ENCODE results near the gene ZP2. TPM values are rescaled to one million over a fixed set of nuclear protein-coding genes. Genes with fewer than 3 reads are reported as not detected.

ZP2 gene
- total and polyA plus RNA-seq, 2 of the 4 experiments (the other 2 are of a cell fraction): not detected

DNA sequence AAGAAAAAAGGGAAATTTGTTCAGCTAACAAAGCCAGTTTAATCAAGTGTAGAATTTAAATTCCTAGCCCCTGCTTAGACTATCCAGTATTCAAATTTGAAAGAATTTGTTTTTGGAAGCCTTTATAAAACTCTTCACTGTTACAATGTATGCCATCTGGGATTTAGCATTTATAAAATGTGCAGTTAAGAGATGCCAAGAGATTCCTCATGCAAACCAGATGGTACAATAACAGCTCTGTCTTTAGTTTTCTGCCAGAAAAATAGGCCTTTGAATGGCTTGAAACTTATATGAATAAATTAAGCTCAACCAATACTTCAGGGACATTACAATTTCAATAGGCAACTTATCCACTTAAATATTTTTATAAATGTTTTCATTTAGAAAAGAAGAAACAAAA lies 15.4 kb upstream of the ZP2 start:
- no peak overlapping the region for H3K4me2 ChIP-seq (ENCODE audit: low read depth, low read length)
- H3K4me1 ChIP-seq (ENCODE audit: control insufficient read depth, insufficient read depth, low read length): no peaks in the 10 kb centered on the region
- DNase-seq: no peak
- H3K36me3 ChIP-seq (ENCODE audit: control insufficient read depth, insufficient read depth, low read length): no peaks in the 10 kb centered on the region
- peaks cover 19% of the 10 kb centered on the region for H3K27me3 ChIP-seq (ENCODE audit: control insufficient read depth, insufficient read depth, low read length)
- H3K4ac ChIP-seq (ENCODE audit: low read depth, low read length): no peak overlapping the region
- no peak overlapping the region for H3K56ac ChIP-seq (ENCODE audit: extremely low read depth, insufficient read depth, low read length)
- H4K91ac ChIP-seq (ENCODE audit: insufficient read depth, low read depth, low read length): no peak overlapping the region
- no peak overlapping the region for H3K27ac ChIP-seq (ENCODE audit: insufficient read depth, low read length)
- H3K79me1 ChIP-seq (ENCODE audit: low read depth in 1 of 2, low read length in 2 of 2): no peaks in the 10 kb centered on the region
- no peak overlapping the region for H4K5ac ChIP-seq (ENCODE audit: low read depth, low read length)
- H3K9me3 ChIP-seq (ENCODE audit: control insufficient read depth, insufficient read depth, low read length): no peaks in the 10 kb centered on the region
- intact Hi-C loops (cut with micrococcal nuclease) (no loop called here), dilution Hi-C loops (cut with HindIII; ENCODE audit: low sequenced_read_pairs, unreplicated experiment) (no loop called here), in situ Hi-C loops (cut with MboI; ENCODE audit: low sequenced_read_pairs) (no loop called here)
- H2AK9ac ChIP-seq (replicated peaks; ENCODE audit: low read depth, low read length, poor library complexity): no peak overlapping the region
- no peak overlapping the region for H2BK20ac ChIP-seq (ENCODE audit: low read depth, low read length)
- CTCF ChIA-PET: no interaction called here
- no peak overlapping the region for H3K18ac ChIP-seq (ENCODE audit: low read depth, low read length)
- ATAC-seq (ENCODE audit: low read depth): no peak
- no peak overlapping the region for H3K9ac ChIP-seq (ENCODE audit: low read depth, low read length)
- H2BK5ac ChIP-seq (ENCODE audit: low read depth, low read length, poor library complexity, severe bottlenecking): no peak overlapping the region
- no TSS peak for BruUV-seq (replicated peaks)
- no peaks in the 10 kb centered on the region for H3K9me1 ChIP-seq (ENCODE audit: insufficient read depth, low read length)
- H4K8ac ChIP-seq (ENCODE audit: low read depth in 2 of 2, low read length in 2 of 2): no peak overlapping the region
- H2BK15ac ChIP-seq (ENCODE audit: low read depth, low read length): no peak overlapping the region
- no peaks in the 10 kb centered on the region for H4K20me1 ChIP-seq (ENCODE audit: insufficient read depth, low read length)
- H2AFZ ChIP-seq (replicated peaks; ENCODE audit: low read length, poor library complexity): no peak overlapping the region
- POLR2A ChIA-PET (ENCODE audit: unreplicated experiment): no interaction called here
- H3K23ac ChIP-seq (ENCODE audit: low read depth, low read length): no peak overlapping the region
- H3K4me3 ChIP-seq (ENCODE audit: insufficient read depth, low read depth, low read length): no peak overlapping the region
- TF ChIP-seq CEBPB (IDR thresholded peaks at IDR 0.05; ENCODE audit: low read depth, low read length) (no peak), FOS (IDR thresholded peaks at IDR 0.05; ENCODE audit: low read depth, low read length) (no peak), MAZ (IDR thresholded peaks at IDR 0.05; ENCODE audit: borderline replicate concordance, low read depth, low read length) (no peak), NFE2L2 (IDR thresholded peaks at IDR 0.05; ENCODE audit: low read depth, low read length) (no peak), RFX5 (IDR thresholded peaks at IDR 0.05; ENCODE audit: low read depth, low read length) (no peak), MXI1 (IDR thresholded peaks at IDR 0.05; ENCODE audit: borderline replicate concordance, low read depth, low read length) (no peak), BHLHE40 (IDR thresholded peaks at IDR 0.05; ENCODE audit: low read depth, low read length) (no peak), CHD1 (IDR thresholded peaks at IDR 0.05; ENCODE audit: low read depth, low read length) (no peak), MAFK (IDR thresholded peaks at IDR 0.05; ENCODE audit: low read depth, low read length) (no peak), POLR2A (IDR thresholded peaks at IDR 0.05; ENCODE audit: low read depth, low read length) (no peak)
- TF ChIP-seq, protein P1, sequence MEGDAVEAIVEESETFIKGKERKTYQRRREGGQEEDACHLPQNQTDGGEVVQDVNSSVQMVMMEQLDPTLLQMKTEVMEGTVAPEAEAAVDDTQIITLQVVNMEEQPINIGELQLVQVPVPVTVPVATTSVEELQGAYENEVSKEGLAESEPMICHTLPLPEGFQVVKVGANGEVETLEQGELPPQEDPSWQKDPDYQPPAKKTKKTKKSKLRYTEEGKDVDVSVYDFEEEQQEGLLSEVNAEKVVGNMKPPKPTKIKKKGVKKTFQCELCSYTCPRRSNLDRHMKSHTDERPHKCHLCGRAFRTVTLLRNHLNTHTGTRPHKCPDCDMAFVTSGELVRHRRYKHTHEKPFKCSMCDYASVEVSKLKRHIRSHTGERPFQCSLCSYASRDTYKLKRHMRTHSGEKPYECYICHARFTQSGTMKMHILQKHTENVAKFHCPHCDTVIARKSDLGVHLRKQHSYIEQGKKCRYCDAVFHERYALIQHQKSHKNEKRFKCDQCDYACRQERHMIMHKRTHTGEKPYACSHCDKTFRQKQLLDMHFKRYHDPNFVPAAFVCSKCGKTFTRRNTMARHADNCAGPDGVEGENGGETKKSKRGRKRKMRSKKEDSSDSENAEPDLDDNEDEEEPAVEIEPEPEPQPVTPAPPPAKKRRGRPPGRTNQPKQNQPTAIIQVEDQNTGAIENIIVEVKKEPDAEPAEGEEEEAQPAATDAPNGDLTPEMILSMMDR (conservative IDR thresholded peaks at IDR 0.05; ENCODE audit: low read depth, low read length): no peak
- TF ChIP-seq, protein P2, sequence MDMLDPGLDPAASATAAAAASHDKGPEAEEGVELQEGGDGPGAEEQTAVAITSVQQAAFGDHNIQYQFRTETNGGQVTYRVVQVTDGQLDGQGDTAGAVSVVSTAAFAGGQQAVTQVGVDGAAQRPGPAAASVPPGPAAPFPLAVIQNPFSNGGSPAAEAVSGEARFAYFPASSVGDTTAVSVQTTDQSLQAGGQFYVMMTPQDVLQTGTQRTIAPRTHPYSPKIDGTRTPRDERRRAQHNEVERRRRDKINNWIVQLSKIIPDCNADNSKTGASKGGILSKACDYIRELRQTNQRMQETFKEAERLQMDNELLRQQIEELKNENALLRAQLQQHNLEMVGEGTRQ (IDR thresholded peaks at IDR 0.05; ENCODE audit: low read depth, low read length): no peak
- H3K14ac ChIP-seq (replicated peaks; ENCODE audit: low read depth, low read length): no peak overlapping the region
- H2BK120ac ChIP-seq (ENCODE audit: low read depth, low read length): no peak overlapping the region
- no peak overlapping the region for H2AK5ac ChIP-seq (ENCODE audit: low read depth, low read length)
